Activated CD8-positive, alpha-beta memory T cell treated with anti-CD3 and anti-CD28 coated beads for 1 hour (primary cell): ENCODE measurements around the gene STAT3.
"Not testable (repeated sequence)": the region's sequence is repeated elsewhere in the genome, so short reads cannot be mapped to it uniquely, and the experiment has no call there.

Source experiments
- DNase-seq, 2 donors: peaks; one replicate each; pipeline ENCODE4 v3.0.0-alpha.2; 2020; ENCODE audit warnings: low read depth in 1 of 2; ENCODE audit errors: extremely low read depth in 1 of 2

Gene STAT3

DNA sequence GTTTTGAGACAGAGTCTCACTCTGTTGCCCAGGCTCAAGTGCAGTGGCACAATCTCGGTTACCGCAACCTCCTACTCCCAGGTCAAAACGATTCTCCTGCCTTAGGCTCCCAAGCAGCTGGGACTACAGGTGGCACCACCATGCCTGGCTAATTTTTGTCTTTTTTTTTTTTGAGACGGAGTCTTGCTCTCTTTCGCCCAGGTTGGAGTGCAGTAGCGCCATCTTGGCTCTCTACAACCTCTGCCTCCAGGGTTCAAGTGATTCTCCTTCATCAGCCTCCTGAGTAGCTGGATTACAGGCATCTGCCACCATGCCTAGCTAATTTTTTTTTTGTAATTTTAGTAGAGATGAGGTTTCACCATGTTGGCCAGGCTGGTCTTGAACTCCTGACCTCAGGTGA lies 70.3 kb downstream of the STAT3 start:
- not testable (repeated sequence) for DNase-seq

- DNase-seq = no peak
These were observed 70.9 kb downstream of the STAT3 start for GRCh38 chr17:42317266-42317845.

- no peak for DNase-seq
These were observed 71.5 kb downstream of the STAT3 start for GRCh38 chr17:42316755-42317154.

- DNase-seq = no peak
These were observed 72.7 kb downstream of the STAT3 start for GRCh38 chr17:42315402-42316156.

DNA sequence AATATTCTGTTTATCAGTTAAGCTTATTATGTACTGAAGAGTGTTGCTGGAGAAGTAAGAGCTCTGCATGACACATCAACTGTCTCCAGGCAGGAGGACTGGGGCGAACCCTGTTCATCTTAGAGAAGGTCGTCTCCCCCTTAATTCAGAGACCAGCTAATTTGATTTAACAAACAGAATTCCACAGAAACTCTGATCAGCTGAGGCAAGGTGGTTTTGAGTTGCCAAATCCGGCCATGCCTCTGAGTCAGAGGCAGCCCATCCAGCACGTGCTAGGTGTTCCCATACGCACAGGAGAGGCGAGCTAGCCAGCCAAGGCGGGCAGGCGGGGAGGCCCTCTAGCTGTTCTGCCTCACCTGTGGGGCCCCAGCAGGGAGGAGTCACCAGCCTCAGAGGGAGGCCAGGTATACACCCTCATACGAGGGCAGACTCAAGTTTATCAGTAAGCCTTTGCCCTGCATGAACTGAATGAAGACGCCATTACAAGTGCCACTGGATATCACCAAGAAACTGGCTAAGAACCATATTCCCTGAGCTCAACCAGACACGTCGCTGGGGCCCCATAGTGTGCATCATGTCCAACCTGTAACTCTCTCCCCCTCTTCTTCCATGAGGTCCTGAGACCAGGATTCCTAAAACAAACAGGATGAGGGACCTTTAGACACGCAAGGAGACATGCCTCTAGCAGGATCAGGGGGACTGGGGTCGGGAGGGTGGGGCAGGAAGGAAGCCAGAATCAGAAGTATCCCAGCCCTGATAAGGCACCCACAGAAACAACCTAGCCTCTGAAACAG lies 74.3 kb downstream of the STAT3 start:
- DNase-seq = peak in 1 of 2 donors; percentile 14

GRCh38 chr17:42313389-42313772 lies 74.9 kb downstream of the STAT3 start:
- DNase-seq = no peak

DNA sequence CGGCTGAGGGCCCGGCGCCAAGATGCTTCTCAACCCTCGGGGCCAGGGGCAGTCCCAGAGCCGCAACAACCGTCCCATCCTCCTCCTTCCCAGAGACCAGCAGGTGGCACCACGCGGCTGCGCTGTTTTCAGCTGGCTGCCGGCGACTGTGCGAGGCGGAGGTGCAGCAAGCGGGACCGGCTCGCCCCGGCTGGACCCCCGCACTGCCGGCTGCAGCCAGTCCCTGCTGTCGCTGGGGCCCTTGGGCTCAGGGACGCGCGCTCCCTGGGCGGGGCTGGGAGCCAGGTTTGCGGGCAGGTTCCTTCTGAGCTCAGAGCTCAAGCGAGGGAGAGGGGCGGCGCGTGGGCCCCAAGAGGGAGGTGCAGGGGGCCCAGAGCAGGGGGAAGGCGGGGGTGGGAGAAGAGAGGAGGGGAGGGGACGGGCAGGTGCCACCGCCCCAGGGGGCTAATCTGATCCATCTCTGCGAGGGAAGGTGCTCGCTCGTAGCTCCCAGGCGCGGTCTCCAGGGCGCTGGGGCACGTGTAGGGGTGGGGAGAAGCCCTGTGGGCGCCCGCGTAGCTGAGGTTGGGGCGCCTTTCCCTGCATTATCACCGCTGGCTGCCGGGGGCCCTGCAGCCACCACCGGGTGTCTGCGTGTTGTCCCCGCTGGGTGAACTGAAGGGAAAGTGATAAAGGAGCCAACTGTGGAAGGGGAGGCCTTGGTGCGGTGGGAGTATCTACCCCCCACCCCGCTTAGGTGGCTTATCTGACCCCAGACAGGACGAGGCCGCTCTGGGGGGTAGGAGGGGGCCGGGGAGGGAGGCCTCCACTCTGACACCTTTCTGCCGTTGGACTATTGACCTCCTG lies 75.7 kb downstream of the STAT3 start:
- peak in 1 of 2 donors; percentile 59 for DNase-seq

DNA sequence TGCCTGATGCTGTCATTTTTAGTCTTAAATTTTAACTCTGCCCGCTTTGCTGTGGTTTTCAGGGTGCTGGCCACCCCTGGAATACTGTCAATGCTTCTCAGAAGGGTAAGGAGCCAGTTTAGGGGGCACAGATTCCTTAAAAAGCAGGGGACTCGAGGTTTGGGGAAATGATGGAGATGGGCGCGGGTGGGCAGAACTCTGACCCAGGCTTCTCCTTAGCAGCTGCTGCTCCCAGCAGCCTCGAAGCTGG lies 76.3 kb downstream of the STAT3 start:
- no peak for DNase-seq

DNA sequence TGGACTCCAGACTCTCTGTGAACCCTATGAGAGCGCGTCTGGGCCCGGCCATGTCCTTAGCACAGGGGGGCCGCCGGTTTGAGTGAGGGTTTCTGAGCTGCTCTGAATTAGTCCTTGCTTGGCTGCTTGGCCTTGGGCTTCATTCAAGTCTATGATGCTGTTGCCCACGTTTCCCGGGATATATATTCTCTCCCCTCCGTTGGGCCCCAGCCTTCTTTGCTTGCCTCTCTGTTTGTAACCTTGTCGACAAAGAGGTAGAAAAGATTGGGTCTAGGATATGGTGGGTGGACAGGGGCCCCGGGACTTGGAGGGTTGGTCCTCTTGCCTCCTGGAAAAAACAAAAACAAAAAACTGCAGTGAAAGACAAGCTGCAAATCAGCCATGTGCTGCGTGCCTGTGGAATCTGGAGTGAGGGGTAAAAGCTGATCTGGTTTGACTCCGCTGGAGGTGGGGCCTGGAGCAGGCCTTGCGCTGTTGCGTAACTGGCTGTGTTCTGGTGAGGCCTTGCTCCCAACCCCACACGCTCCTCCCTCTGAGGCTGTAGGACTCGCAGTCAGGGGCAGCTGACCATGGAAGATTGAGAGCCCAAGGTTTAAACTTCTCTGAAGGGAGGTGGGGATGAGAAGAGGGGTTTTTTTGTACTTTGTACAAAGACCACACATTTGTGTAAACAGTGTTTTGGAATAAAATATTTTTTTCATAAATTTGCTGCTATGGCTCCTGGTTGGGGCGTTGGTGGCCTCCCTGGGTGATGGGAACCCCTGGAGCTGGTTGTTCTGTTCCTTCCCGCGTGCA lies 76.8 kb downstream of the STAT3 start:
- DNase-seq = no peak

DNA sequence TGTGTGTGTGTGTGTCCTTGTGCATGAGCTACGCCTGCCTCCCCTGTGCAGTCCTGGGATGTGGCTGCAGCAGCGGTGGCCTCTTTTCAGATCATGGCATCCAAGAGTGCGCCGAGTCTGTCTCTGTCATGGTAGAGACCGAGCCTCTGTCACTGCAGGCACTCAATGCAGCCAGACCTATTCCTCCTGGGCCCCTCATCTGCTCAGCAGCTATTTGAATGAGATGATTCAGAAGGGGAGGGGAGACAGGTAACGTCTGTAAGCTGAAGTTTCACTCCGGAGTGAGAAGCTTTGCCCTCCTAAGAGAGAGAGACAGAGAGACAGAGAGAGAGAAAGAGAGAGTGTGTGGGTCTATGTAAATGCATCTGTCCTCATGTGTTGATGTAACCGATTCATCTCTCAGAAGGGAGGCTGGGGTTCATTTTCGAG lies 77.4 kb downstream of the STAT3 start:
- DNase-seq = no peak

DNA sequence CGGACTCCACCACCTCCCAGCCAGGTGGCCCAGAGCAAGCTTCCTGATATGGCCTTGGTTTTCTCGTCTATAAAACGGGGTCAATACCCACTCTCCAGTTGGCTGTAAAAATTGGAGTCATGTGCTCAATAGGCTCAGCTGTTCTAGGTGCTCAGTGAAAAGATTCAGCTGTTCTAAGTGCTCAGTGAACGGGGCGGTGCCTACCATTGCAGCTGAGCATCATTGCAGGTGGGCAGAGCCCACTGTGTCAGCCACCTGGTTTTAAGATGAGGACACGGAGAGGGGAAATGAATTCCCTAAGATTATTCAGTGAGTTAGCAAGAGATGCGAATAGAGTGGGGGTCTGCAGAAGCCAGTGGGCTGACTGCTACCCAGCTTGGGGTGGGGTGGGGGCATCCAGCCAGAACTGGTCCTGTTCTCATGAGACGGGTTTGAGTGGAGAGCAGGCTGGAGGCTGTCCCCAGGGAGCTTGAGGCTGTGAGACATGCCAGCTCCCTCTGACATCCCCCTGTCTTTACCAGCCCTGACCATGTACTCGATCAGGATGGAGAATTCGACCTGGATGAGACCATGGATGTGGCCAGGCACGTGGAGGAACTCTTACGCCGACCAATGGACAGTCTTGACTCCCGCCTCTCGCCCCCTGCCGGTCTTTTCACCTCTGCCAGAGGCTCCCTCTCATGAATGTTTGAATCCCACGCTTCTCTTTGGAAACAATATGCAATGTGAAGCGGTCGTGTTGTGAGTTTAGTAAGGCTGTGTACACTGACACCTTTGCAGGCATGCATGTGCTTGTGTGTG lies 78.1 kb downstream of the STAT3 start:
- no peak for DNase-seq

GRCh38 chr17:42309142-42309541 lies 79.1 kb downstream of the STAT3 start:
- DNase-seq = no peak

DNA sequence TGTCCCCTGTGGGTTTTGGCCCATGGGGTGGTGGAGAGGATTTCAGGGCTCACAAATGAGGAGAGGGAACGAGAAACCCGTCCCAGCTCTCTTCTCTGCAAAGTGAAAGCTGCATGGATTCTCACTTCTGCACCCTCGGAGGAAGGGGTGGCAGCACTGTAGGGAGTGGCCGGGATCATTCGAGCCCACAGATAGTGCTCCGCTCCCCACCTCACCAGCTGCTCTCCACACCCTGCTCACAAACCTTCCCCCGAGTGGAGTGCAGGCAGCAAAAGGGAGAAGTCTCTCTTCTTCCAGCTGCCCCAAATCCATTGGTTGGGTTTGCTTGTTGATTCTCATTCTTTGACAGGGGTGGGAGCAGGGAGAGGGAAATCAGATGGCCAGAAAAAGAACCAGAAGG lies 79.8 kb downstream of the STAT3 start:
- DNase-seq = no peak

DNA sequence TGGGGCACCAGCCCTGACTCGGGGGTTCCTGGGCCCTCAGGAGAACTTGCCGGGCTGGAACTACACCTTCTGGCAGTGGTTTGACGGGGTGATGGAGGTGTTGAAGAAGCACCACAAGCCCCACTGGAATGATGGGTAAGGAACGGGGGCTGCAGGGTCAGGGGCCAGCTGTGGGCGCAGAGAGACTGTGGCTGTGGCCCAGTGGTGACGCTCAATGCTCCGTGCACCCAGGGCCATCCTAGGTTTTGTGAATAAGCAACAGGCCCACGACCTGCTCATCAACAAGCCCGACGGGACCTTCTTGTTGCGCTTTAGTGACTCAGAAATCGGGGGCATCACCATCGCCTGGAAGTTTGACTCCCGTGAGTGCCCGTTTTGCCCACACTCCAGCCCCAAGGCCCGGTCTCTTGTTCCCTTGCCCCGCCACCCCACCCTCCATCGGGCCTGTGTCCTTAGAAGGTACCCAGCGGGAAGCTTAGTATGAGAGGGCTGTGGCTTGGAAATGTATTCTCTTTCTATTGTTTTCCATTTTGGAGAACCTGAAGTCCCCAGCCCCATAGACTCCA lies 80.8 kb downstream of the STAT3 start:
- no peak for DNase-seq

- DNase-seq = no peak
These were observed 81.9 kb downstream of the STAT3 start for GRCh38 chr17:42306385-42306667.

DNA sequence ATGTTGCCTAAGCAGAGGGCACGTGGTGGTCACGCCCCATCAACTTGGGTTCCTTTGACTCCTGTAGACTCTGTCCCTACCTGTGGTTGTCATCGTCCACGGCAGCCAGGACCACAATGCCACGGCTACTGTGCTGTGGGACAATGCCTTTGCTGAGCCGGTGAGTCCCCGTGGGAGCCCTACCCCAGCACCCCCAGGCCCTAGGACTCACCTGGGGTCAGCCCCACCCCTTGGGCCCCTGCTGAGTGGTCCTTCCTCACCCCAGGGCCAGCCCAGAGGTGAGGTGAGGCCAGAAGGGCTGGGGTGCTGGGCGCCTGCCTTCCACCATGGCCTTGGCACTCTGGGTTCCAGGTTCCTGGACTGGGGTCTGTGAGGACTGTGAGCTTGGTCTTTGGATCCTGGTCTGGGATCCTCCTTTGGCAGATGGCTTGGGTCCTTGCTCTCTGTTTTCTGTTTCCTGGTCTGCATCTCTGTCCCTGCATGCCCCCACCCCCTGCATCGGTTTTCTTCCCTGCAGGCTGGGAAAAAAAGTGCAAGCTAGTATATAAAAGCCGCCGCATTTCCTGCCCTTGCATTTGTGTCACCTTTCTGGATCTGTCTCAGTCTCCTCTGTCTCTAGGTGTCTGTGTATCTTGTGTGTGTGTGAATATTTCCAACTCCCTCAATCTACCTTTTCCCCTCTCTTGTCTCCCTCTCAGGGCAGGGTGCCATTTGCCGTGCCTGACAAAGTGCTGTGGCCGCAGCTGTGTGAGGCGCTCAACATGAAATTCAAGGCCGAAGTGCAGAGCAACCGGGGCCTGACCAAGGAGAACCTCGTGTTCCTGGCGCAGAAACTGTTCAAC lies 82.5 kb downstream of the STAT3 start:
- no peak for DNase-seq

DNA sequence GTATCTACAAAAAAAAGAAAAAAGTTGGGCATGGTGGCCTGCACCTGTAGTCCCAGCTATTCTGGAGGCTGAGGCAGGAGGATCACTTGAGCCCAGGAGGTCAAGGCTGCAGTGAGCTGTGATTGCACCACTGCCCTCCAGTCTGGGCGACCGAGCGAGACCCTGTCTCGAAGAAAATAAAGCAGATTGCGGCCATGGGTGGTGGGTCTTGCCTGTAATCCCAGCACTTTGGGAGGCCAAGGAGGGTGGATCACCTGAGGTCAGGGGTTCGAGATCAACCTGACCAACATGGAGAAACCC lies 83.3 kb downstream of the STAT3 start:
- not testable (repeated sequence) for DNase-seq

DNA sequence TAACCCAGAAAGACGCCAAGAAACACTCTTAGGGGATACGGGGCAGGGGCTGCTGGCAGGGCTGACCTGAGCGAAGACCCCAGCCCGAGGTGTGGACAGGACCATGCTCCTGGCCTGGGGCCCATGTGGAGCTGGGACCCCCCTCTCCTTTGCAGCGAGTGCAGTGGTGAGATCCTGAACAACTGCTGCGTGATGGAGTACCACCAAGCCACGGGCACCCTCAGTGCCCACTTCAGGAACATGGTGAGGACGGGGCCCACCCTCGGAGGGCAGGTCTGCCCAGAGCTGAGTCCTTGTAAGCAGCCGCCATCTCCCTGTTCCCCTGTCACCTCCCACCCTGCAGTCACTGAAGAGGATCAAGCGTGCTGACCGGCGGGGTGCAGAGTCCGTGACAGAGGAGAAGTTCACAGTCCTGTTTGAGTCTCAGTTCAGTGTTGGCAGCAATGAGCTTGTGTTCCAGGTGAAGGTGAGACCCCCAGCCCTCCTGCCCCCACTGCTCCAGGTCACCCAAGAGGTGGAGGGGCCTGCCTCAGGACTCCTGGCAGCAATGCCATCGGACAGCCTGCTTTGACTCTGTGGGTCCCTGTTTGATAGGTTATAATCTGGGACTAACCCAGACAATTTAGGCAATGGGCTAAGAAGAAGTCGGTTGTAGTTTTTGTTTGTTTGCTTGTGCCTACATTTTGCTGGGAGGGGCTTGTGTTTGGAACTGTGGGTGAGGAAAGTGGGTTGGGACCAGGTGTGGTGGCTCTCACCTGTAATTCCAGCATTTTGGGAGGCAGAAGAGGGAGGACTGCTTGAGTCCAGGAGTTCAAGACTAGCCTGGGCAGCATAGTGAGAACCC lies 83.8 kb downstream of the STAT3 start:
- DNase-seq = no peak
